GM19468 (cell line): ENCODE measurements around the gene FBXO34.
"Not testable (repeated sequence)": the region's sequence is repeated elsewhere in the genome, so short reads cannot be mapped to it uniquely, and the experiment has no call there.

Source experiments
- ATAC-seq: cut with Tn5 transposase; IDR thresholded peaks from one replicate; pipeline ENCODE4 v1.9.1; 2021; ENCODE audit warnings: mild to moderate bottlenecking, moderate library complexity, moderate number of reproducible peaks; ENCODE audit not compliant: unreplicated experiment; ENCODE audit errors: extremely low read depth

The FBXO34 gene

DNA sequence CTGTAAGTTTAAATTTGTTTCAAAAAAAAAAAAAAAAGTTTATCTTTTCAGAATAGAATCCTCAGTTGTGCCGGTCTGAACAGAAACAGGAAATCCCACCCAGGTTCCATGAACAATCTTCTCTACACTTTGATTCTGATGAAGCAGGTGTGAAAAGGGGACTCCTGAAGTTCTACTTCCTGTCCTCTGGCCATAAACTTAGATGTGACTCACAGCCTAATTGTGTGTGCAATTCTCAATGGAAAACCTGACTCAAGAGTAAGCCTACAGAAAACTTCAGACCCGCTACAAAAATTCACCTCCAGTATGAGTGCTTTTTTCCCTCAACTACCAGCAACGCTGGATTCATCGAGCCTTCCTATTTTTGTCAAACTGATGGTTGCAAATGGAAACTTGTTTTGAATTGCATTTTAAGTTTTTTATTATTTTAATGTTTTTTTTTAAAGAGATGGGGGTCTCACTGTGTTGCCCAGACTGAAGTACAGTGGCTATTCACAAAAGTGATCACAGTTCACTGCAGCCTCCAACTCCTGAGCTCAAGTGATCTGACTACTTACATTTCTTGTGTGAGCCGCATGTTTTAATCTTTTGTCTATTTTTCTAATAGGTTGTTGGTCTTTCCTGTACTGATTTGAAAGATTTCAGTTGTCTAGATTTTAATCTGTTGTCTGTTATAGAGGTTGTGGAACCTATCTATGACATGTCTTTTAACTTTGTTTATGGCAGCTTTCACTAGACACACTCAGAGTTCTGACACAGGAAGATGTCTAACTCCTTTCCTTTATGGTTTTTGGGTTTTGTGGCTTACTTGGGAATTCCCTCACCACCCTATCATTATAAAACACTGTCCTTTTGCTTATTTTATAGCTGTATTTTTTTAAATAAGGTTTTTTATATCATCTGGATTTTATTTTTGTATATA lies 102.8 kb downstream of the FBXO34 start:
- no peak for ATAC-seq

DNA sequence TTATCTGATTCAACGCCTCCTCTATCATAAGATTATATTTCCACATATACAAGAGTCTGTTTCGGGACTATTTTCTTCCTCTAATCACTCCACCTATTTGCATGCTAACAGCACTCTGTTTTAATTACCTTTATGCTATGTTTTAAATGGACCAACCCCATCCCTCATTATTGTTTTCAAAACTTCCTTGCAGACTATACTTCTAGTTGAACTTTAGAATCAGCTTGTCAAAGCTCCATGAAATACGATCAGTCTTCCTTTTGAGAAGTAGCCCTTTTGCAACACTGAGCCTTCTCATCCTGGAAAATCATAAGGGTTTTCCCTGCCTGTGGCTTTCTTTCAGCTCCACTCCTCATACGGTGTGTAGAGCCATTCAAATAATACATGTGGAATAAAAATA lies 103.5 kb downstream of the FBXO34 start:
- ATAC-seq = no peak

DNA sequence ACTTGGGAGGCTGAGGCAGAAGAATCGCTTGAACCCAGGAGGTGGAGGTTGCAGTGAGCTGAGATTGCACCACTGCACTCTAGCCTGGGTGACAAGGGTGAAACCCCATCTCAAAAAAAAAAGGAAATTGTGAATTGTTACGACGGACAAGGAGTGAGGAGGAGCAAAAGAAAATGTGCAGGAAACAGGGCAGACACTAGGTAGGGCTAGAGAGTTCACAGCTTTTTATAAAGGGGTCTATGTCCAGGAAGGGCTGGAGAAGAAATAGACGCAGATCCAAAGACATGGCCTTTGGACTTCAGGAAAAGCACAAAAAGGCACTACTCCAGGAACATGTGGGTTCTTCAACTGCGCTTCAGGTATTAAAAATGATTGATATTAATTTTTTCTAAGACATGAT lies 106.0 kb downstream of the FBXO34 start:
- no peak for ATAC-seq

DNA sequence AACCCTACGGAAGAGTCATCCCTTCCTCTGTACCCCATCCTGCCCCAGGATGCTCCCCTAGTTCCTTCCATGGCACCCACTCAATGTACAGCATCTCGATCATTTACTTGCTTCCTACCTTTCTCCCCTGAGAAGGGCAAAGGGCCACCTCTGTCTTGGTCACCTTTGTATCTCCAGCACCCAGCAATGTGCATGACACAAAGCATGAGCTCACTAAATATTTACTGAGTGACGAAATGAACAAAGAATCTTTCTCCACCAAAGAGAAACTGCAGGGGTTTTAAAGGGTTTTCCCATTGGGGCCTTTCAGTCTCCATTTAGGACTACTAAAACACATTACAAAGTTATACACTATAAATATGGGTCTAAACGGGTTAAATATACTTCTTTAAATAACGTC lies 109.8 kb downstream of the FBXO34 start:
- ATAC-seq = no peak

DNA sequence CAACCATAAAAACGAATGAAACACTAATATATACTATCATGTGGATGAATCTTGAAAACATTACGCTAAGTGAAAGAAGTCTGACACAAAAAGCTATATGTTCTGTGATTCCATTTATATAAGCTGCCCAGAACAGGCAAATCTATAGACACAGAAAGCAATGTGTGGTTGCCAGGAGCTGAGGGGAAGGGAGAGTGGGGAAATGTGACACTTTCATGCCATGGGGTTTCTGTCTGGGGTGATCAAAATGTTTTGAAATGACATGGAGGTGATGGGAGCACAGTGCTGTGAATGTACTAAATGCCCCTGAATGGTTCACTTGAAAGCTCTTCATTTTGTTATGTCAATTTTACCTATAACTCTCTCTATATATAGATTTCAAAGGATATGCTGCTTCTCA lies 110.3 kb downstream of the FBXO34 start:
- ATAC-seq = no peak

DNA sequence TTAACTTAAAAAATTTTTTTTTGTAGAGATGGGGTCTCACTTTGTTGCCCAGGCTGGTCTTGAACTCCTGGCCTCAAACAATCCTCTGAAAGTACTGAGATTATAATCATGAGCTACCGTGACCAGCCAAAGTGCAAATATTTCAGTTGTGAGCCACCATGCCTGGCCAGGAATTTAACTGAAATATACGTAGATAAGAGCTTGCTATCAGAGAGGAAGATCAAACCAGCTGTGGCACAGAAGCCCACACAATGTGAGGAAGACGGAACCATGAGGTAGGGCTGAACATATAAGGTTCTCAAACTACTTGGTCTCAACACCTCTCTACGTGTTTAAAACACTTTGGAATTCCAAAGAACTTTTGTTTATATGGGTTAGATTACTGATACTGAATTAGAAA lies 111.3 kb downstream of the FBXO34 start:
- ATAC-seq = no peak

DNA sequence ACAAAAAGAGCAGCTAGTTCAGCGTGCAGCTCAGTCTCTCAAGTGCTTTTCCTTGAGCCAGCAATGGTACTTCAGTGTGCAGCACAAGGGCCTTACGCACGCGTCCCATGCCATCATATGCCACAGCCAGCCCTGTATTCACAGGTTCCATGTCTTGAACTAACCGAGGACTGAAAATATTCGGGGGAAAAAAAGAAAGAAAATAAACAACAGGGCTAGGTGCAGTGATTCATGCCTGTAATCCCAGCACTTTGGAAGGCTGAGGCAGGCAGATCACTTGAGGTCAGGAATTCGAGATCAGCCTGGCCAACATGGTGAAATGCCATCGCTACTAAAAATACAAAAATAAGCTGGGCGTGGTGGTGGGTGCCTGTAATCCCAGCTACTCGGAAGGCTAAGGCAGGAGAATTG lies 111.8 kb downstream of the FBXO34 start:
- not testable (repeated sequence) for ATAC-seq

DNA sequence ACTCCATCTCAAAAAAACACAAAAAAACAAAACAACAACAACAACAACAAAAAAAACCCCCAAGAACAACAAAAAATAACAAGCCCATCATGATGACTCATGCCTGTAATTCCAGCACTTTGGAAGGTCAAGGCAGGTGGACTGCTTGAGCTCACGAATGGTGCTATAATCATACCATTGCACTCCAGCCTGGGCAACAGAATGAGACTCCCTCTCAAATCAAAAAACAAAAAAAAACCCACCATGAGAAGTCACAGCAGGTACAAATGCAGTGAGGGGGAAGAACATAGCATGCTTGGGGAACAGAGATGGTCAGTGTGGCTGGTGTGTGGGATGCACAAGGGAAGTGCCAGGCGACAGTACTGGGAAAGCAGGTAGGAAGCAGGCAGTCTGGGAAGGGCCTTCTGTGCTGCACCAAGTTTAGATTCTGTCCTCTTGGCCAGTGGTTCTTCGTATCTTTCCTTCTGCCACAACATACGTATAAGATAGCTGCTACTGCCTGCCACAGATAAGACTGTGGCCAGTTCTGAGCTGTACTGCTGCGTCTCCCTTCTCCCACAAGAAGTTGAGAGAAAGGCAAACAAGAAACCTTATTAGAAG lies 112.4 kb downstream of the FBXO34 start:
- no peak for ATAC-seq

DNA sequence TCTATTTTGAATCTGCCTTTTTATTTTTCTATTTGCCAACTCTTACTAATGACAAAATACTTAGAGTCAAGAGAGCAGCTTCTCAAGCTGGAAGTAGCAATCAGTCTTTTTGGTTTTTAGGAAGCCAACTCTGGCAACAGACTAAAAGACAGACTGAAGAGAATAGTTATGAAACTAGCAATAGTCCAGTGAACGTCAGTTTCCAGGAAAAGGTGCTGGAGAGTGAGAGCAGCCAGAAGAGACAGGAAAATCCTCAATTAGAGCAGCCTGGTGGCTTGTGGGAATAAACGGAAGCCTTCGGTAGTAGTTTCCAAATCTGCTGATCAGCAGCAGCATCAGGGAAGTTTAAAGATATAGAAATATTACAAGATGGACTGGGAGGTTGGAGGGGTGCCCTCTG lies 113.3 kb downstream of the FBXO34 start:
- ATAC-seq = no peak

DNA sequence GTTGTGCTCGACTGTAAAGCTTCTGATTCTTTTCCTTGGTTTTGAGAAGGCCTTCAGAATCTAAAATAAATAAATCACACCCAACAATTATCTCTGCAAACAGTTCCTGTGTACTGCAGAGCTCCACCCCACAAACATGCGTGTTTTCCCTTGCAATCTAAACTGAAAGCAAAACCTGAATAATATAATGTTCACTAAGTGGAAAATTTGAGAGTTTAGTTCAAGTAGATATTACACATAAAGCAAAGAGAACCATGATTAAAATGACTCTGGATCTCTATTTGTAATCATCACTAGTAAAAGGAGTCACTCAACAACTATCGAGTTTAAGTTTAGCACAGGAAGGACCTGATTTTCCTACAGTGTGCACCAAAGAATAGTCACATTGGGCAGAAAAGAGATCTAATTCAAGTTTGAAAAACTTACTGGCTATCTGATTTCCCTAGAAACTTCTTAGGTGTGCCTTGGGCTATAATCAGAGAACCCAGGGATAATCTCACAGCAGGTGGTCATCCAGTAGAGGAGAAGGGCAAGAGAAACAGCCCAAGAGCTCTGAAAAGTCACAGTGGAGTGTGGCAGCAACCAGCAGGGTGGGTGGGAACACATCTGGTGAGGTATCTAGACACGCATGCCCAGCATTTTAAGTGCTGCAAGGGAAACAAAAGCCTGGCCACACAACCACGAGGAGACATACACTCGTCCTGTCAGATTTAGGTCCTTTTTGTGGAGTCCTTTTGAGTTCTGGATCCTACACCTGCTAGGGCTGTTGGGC lies 115.0 kb downstream of the FBXO34 start:
- ATAC-seq = no peak

DNA sequence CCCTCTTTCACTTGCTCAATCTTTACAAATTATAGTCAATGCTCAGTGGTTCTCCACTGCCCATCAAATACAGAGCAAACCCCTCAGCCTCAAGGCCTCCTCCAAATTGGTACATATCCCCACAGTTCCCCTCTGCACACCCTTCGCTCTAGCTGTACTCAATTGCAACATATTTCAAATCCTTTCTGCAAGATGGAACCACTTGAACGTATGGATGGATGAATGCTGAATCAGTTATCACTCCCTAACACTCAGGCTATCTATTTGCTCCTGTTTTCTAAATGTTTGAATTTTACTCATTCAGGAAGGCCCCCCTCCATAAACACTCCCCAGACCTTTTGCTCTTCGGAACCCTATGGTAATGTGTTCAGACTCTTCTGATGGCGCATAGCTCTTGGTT lies 115.9 kb downstream of the FBXO34 start:
- ATAC-seq = no peak

DNA sequence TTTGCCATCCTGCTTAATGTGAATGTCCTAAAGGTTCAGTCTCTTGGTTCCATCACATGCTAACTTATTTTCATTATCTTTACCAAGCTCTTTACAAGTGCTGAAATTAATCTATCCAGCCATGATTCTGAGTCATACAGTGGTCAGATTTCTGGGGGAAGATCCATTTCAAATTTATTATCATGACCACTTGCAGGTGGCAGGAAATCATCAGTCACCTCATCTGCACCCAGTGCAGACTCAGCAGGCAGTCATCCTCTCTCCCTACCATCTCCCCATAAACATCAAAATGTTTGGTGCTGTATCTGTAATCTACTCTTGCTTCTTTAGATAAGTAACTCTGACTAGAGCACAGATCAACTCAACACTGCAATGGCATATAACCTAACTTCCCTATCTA lies 116.9 kb downstream of the FBXO34 start:
- no peak for ATAC-seq

DNA sequence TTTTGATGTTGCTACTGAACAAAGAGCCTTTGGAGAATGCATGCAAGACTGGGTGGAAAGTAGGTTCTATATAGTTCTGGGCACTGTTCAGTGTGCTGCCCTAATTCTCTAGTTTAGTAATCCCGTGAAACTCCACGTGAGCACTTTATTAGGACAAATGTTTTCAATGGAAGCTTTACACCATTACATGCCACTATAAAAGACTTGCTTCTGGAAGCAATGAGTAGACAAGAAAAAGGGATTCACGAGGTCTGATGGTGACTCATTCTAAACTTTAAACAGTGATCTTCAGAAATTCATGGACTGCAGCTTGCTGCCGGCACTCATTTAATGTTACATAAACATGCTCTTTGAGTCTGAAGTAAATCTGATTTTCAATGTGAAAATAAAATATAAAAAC lies 118.1 kb downstream of the FBXO34 start:
- no peak for ATAC-seq

DNA sequence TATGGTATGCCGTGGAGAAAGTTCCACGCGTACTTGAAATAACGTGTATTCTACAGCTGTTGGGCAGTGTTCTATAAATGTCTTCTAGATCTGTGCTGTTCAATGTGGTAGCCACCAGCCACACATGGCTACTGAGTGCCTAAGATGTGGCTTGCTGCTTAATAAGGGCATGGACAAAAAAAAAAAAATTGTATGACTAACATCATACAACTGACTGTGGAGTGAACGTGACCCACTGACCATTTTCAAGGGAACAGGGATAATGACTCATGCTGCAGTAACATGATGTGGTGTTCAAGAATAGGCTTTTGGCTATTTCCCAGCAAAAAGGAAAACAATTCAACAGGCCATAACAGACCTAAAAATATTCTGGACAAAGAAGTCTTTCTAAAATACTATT lies 127.5 kb downstream of the FBXO34 start:
- no peak for ATAC-seq

DNA sequence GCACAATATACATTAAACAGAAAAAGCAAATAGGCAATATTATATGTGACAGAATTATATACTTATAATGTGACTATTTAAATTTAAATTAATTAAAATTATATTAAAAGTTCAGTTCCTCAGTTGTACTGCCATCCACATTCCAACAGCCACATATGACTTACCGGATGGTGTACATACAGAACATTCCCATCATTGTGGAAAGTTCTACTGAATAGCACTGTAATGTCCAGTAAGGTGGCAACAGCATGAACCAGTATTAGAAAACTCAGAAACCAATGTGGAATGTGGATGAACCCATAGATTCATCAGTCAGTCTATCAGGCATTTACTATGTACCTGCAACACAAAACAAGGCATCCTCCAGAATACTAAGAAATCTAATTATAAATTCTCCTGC lies 128.0 kb downstream of the FBXO34 start:
- ATAC-seq = no peak

DNA sequence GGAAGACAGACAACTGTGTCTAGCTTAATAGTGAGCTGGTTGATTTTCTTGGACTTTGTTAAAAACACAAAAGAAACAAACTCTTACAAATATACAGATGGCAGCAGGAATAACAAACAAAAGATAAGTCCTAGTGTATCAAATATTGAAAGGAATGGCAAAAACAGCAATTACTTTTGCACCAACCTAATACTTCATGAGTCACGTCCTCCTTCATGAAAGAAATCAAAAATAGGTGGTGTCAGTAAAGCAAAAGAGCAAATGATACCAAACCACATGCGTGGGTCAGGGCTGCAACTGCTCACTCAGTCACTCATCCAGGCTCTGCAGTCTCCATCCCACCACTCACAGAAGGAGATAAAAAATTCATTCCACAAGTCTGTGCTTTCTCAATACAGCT lies 128.6 kb downstream of the FBXO34 start:
- ATAC-seq = no peak

DNA sequence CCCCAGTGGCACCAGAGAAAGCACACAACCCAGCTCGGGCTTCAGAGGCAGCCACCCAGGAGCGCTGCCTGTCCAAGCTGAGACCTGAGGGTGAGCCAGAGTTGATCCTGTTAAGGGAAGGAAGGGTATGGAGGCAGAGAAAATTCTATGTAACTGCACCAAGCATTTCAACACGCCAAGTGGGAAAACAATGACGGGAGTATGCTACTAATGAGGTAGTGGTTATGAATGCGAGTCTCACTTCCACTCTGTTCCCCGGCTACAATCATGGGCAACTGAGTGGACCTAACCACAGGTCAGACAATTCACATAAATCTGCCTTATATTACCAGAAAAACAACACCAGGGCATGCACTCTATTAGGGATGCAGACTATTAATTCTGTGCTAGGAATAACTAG lies 130.5 kb downstream of the FBXO34 start:
- ATAC-seq = no peak
